ENCODE data around the gene NDRG4. TPM values are rescaled to one million over a fixed set of nuclear protein-coding genes. Genes with fewer than 3 reads are reported as not detected.
"Not testable (repeated sequence)": the region's sequence is repeated elsewhere in the genome, so short reads cannot be mapped to it uniquely, and the experiment has no call there.

The NDRG4 gene
- total RNA-seq, 1 experiment from 2014 or later = 6.1 TPM

GRCh38 chr16:58487566-58488351 is 12.2 kb upstream of the NDRG4 start:
- H3K27me3 Mint-ChIP-seq (ENCODE audit: unreplicated experiment) = peaks cover 57% of the 10 kb centered on the region
- H3K36me3 Mint-ChIP-seq (ENCODE audit: insufficient read depth, unreplicated experiment) = peaks cover 3% of the 10 kb centered on the region
- TF ChIP-seq CTCF (IDR thresholded peaks at IDR 0.05; ENCODE audit: unreplicated experiment) = peak; percentile 86
- no TSS peak for BruUV-seq (replicated peaks)
- no peaks in the 10 kb centered on the region for H3K9me3 Mint-ChIP-seq (ENCODE audit: low read depth, unreplicated experiment)
- no peak overlapping the region for H3K27ac Mint-ChIP-seq (ENCODE audit: unreplicated experiment)
- peak; percentile 90 for DNase-seq
- intact Hi-C loops (cut with micrococcal nuclease; ENCODE audit: unreplicated experiment) = loop anchor here (1.0 kb wide), 1 partner anchor 151 kb away; no protein-coding TSS in a partner anchor
- no peaks in the 10 kb centered on the region for H3K4me1 Mint-ChIP-seq (ENCODE audit: low read depth, unreplicated experiment)
- CTCF ChIA-PET = interaction anchor here (0.6 to 2.3 kb wide), 12 partner anchors 12 to 358 kb away, joined by 3 to 56 read pairs (median 3); partner anchors contain the start of genes CFAP20, GINS3 and NDRG4
- H3K4me3 Mint-ChIP-seq (ENCODE audit: low read depth, unreplicated experiment) = no peak overlapping the region

GRCh38 chr16:58488531-58488930 is 11.4 kb upstream of the NDRG4 start:
- intact Hi-C loops (cut with micrococcal nuclease; ENCODE audit: unreplicated experiment) = no loop called here
- BruUV-seq (replicated peaks) = no TSS peak
- TF ChIP-seq CTCF (IDR thresholded peaks at IDR 0.05; ENCODE audit: unreplicated experiment) = no peak

GRCh38 chr16:58490065-58490464 is 9.9 kb upstream of the NDRG4 start:
- intact Hi-C loops (cut with micrococcal nuclease; ENCODE audit: unreplicated experiment) = loop anchor here (10.0 kb wide), 1 partner anchor 365 kb away; the partner anchor contains the start of gene CFAP20
- Mint-ChIP-seq H3K36me3 (ENCODE audit: insufficient read depth, unreplicated experiment) (peaks cover 8% of the 10 kb centered on the region), H3K4me1 (ENCODE audit: low read depth, unreplicated experiment) (peaks cover under 1% of the 10 kb centered on the region), H3K4me3 (ENCODE audit: low read depth, unreplicated experiment) (no peak overlapping the region), H3K27ac (ENCODE audit: unreplicated experiment) (no peak overlapping the region), H3K9me3 (ENCODE audit: low read depth, unreplicated experiment) (no peaks in the 10 kb centered on the region), H3K27me3 (ENCODE audit: unreplicated experiment) (peaks cover 67% of the 10 kb centered on the region)
- CTCF ChIA-PET = no interaction called here
- TF ChIP-seq CTCF (IDR thresholded peaks at IDR 0.05; ENCODE audit: unreplicated experiment) = no peak
- no TSS peak for BruUV-seq (replicated peaks)
- DNase-seq = no peak

More at GRCh38 chr16:58488531-58488930, 11.4 kb upstream of the NDRG4 start:
- CTCF ChIA-PET = interaction anchor here (1.2 to 2.3 kb wide), 4 partner anchors 139 to 188 kb away, joined by 3 to 56 read pairs (median 5); no protein-coding TSS in a partner anchor
- H3K36me3 Mint-ChIP-seq (ENCODE audit: insufficient read depth, unreplicated experiment) = peaks cover 6% of the 10 kb centered on the region
- H3K4me1 Mint-ChIP-seq (ENCODE audit: low read depth, unreplicated experiment) = no peaks in the 10 kb centered on the region
- no peak overlapping the region for H3K27ac Mint-ChIP-seq (ENCODE audit: unreplicated experiment)
- peaks cover 57% of the 10 kb centered on the region for H3K27me3 Mint-ChIP-seq (ENCODE audit: unreplicated experiment)
- no peak overlapping the region for H3K4me3 Mint-ChIP-seq (ENCODE audit: low read depth, unreplicated experiment)
- H3K9me3 Mint-ChIP-seq (ENCODE audit: low read depth, unreplicated experiment) = no peaks in the 10 kb centered on the region
- no peak for DNase-seq

- H3K4me1 Mint-ChIP-seq (ENCODE audit: low read depth, unreplicated experiment); BruUV-seq (replicated peaks); DNase-seq; CTCF ChIA-PET; H3K27ac Mint-ChIP-seq (ENCODE audit: unreplicated experiment); H3K9me3 Mint-ChIP-seq (ENCODE audit: low read depth, unreplicated experiment); H3K4me3 Mint-ChIP-seq (ENCODE audit: low read depth, unreplicated experiment): not testable (repeated sequence)
- H3K27me3 Mint-ChIP-seq (ENCODE audit: unreplicated experiment) = peaks cover 71% of the 10 kb centered on the region
- H3K36me3 Mint-ChIP-seq (ENCODE audit: insufficient read depth, unreplicated experiment) = peaks cover 13% of the 10 kb centered on the region
- intact Hi-C loops (cut with micrococcal nuclease; ENCODE audit: unreplicated experiment) = loop anchor here (10.0 kb wide), 1 partner anchor 366 kb away; the partner anchor contains the start of gene CFAP20
Measured at GRCh38 chr16:58490539-58490938, 9.4 kb upstream of the NDRG4 start.
